HG02642 (cell line): ENCODE data around the gene POTEF.
"Not testable (repeated sequence)": the region's sequence is repeated elsewhere in the genome, so short reads cannot be mapped to it uniquely, and the experiment has no call there.

Experiments
- ATAC-seq: cut with Tn5 transposase; IDR thresholded peaks from one replicate; pipeline ENCODE4 v1.9.1; 2021; ENCODE audit warnings: mild to moderate bottlenecking; ENCODE audit not compliant: unreplicated experiment, poor library complexity

Gene POTEF

DNA sequence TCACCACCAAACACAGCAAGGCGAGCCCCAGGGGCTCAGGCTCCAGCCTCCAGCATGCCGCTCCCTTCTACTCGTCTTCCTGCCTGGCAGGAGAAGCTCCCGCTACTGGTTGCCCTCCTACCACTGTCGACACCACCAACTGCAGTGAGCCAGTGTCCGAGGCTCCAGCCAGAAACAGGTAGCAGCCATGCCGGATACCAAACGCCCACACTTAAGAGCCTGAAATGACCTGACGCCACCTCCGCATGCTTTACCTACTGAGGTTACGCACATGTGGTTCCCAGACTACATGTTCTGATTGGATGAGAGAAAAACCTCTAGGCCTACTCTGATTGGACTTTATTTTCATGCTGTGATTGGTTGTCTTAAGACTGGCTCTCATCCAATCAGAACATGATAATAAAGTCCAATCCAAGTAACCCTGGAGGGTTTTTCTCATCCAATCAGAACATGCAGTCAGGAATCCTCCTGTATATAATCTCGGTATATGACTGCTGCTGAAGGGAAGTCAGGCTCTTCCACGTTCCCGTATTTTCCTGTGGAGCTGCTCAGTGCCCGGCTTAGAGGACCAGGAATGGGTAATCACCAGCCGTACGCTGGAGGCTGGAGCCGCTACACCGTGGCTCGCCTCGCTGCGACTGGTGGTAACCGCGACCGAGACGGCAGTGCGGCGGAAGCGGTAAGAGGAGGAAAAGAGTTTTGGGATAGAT, at the start of gene POTEF:
Gene POTEF, minus strand, starts transcription at position 103 of the 710 bp plus-strand sequence. CDS start 8,707 bp downstream, outside the sequence.
- not testable (repeated sequence) for ATAC-seq

DNA sequence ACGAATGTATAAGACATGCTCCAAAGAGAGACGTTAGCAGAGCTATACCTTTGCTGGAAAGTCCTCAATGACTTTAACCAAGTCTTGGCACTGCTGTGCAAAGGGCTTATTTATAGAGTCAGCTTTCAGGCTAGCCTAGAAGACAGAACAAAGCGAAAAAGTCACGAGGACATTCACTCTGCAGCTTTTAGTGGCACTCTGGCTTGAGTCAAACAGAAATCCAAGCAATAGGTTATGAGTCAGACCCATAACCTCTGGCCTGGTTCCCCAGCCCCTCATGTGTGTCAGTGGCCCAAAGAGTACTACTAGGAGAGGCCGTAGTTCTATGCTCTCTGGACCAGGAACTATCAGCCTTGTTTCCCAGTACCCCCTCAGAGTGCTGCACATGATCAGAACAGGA, 45.8 kb upstream of the POTEF start:
- peak; percentile 58 for ATAC-seq

DNA sequence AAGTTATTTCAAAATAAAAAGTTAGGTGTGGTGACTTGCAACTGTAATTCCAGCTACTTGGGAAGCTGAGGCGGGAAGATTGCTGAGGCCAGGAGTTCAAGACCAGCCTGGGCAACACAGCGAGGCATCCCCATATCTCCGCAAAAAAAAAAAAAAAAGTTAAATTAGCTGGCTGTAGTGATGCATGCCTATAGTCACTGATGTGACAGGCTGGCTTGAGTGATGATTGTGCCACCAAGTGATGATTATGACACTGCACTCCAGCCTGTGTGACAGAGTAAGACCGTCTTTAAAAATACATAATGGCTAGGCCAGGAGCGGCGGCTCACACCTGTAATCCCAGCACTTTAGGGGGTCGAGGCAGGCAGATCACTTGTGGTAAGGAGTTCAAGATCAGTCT, 40.9 kb upstream of the POTEF start:
- ATAC-seq = no peak

DNA sequence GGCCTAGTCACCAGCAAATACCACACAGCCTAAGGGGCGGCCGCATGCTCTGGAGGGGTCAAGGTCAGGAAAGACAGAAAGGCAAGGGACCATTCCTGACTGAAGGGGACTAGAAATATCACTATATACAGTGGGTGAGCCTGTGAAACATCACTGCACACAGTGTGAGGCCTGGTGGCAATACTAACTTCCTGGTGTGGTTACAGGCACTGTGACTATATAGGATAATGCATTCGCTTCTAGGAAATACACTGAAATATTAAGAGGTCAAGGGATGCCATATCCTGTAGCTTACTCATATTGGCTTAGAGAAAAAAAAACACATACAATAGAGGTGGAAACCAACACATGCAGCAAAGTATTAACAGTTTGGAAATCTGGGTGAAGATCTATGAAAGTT, 40.1 kb upstream of the POTEF start:
- not testable (repeated sequence) for ATAC-seq

DNA sequence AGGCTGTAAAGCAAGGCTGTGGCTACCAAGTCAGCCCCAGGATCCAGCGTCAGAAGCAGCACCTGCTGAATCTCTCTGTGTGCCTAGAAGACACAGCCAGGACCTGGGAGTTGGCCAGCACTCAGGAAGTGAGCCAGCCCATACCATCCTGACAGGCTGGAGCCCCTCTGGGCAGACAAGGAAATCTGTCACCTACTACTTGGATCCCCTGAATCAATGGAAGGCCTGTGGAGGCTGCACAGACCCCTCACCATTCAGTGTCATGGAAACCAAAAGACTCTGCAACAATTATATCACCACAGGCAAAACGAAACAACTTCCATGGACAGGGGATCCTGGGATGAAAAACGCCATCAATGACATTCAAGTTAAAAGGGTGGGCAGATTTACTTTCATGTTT, 37.6 kb upstream of the POTEF start:
- ATAC-seq = not testable (repeated sequence)

DNA sequence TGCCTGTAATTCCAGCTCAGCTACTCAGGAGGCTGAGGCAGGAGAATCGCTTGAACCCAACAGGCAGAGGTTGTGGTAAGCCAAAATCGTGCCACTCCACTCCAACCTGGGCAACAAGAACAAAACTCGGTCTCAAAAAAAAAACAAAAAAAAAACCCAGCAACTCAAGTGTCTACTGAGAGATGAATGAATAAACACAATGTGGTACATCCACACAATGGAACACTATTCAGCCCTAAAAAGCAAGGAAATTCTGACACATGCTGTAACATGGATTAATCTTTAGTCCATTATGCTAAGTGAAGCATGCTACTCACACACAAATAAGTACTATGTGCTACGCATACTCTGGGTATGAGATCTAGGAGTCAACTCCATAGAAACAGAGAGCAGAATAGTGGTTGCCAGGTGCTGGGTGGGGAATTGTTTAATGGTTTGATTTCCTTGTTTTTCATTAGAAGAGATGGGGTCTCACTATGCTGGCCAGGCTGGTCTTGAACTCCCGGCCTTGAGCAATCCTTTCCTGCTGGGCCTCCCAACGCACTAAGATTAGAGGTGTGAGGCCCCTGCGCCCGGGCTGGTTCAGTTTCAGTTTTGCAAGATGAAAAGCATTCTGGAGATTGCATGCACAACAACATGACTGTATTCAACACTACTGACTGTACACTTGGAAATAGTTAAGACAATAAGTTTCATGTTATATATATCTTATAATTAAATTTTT, 36.4 kb upstream of the POTEF start:
- ATAC-seq = no peak

DNA sequence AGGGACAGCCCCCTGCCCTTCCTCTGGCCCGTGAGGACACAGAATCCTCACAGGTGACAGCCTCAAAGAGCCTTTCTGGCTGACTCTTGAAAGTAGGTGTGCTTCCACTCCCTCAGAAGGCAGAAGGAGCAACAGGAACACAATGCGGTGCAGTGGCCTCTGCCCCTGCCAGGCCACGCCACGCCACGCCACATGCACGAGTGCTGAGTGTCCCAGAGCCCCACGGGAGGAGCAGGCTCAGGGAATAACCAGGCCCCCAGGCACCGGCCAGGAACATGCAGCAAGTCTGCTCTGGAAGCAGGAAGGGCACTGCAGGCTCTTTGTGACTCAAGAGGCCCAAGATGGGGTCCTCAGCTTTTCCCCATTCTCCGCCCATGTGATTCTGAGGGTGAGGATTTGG, 33.9 kb upstream of the POTEF start:
- ATAC-seq = no peak

DNA sequence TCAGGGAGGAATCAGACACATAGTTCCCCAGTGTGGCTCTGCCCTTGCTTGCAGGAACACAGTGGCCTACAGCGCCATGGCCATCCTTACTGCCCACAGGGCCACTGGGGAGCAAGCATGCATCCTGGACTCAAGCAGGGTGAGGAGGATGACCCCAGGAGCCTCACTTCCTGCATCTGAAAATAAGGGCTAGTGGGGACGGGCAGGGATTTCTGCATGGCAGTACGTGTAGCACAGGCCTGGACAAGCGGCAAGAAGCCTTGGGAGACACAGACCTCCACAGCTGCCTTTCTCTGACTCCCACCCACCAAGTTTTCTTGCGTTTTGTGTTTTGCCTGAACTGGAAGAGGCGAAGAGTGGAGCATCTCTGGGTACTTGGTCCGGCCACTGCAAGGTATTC, 33.5 kb upstream of the POTEF start:
- not testable (repeated sequence) for ATAC-seq

DNA sequence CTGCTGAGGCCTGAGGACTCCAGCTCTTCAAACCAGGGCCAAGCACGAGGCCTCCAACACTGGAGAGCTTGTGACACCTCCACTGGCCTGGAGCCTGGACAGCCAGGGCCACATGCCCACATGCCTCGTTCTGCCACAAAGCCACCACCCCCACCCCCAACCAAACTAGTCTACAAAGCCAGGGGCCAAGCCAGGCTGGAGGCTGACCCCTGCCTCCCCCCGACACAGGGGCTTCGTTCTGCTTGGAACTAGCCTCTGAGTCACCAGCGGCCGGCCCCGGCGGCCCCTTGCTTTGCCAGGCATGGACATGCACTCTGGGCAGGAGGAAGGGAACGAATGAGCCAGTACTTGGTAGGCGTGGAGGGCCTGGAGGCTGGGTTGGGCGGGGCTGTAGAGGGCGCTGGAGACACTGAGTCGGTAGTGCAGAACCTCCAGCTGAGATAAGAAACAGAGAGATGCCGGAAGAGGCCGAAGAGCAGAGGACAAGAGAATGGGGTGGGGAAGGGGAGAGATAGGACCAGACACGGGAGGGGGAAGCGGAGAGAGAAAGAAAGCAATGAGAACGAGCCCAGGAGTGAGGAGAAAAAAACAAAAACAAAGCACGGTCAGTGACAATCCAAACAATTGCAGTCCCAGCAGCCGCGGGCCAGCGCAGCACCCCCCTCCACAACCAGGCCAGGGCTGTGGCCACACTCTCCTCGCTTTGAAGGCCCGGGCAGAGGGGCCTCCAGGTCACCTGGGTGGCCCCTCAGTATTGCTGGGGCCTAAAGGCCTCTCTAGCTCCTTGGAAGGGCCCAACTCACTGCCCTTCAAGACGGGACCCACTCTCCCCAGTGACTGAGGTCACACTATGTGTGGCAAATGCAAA, 32.0 kb upstream of the POTEF start:
- ATAC-seq = not testable (repeated sequence)

DNA sequence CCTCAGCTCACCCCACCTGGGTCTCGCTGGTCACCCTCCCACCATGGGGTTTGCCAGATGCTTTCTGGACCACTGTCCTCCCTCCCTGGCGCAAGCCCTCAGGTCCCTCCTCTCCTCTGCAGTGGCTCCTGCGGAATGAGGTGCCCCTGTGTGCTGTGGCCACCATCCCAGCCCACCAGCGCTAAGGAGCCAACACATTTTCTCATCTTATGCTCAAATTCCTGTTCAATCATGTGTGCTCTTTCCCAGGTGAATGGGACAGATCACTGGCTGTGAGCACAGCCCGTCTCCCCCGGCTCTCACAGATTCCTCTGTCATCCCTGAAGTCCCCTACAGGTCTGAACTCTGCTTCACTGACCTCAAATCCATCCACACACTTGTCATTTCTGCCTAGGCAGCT, 31.1 kb upstream of the POTEF start:
- ATAC-seq = no peak

DNA sequence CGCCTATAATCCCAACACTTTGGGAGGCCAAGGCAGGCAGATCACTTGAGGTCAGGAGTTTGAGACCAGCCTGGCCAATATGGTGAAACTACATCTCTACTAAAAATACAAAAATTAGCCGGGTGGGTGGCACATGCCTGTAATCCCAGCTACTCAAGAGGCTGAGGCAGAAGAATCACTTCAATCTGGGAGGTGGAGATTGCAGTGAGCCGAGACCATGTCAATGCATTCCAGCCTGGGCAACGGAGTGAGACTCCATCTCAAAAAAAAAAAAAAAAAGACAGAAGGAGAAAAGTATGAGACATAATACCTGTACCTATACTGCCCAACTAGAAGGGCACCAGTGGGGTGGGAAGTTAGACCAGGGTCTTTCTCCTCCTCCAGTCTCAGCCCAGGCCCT, 30.4 kb upstream of the POTEF start:
- ATAC-seq = not testable (repeated sequence)

DNA sequence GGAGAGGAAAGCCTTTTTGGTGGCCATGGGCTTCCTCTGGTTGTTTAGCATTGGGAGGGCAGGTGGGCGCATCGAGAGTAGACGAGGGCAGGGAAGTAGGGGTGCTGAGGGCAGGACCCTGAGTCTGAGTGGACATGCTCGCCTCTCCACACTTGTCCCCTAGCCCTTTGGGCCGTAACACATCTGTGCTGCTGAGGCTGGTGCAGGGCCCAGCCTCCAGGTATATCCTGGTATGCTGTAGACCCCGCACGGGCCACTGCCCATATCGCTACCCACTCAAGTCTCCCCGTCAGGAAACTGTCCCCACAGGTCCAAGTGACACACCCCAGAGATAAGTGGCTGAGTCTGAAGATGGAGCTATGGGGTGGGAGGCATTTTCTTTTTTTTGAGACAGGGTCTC, 29.6 kb upstream of the POTEF start:
- ATAC-seq = no peak

DNA sequence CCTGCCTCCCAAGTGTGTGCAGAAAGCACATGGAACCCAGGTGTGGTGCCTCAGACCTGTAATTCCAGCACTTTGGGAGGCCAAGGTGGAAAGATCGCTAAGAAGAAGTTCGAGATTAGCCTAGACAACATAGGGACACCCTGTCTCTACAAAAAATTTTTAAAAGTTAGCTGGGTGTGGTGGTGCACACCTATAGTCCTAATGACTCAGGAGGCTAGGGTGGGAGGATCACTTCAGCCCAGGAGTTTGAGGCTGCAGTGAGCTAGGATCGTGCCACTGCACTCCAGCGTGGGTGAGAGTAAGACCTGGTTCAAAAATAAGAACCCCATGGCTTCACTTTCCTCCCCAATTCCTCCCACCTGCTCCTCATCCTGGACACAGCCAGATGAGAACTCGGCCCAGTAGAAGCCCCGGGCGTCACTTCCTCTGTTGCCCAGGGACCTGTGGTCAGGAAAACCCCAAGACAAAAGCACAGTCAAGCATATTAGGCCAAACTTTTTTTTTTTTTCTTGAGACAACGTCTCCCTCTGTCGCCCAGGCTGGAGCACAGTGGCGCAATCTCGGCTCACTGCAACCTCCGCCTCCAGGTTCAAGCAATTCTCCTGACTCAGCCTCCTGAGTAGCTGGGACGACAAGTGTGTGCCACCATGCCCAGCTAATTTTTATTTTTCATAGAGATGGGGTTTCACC, 28.9 kb upstream of the POTEF start:
- peak; percentile 84 for ATAC-seq

DNA sequence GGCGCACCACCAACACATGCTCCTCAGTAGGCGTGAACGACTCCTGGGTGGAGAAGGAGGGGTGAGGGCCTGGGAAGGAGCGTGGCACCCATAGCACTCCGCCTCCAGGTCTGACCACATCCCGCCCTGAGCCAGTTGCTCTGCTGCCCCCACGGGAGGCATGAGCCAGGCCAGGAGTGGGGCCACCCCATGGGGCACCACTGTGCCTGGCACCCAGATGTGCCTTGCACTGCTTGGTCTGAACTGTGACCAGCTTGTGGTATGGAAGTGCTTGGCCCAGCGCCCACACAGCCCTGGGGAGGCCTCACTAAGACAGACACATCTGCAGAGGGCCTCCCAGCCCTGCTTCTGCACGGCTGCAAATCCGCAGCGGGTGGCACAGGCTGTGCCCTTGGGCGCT, 28.3 kb upstream of the POTEF start:
- ATAC-seq = peak; percentile 39

DNA sequence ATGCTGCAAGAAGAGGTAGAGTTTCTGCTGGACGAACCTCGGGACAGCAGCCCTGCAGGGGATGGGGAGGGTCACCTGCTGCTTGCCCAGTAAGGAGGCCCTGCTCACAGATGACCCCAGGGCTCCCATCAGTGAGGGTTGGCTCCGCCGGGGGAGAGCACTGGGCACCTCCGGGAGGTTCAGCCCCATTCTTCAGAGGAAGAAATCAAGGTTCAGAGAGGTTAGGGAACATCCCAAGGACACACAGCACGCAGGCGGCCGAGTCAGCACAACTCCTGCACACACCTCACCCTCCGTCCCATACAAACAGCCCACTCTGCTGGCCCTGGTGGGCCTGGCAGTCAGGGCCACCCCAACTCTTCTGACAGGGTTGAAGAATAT, 27.6 kb upstream of the POTEF start:
- no peak for ATAC-seq

DNA sequence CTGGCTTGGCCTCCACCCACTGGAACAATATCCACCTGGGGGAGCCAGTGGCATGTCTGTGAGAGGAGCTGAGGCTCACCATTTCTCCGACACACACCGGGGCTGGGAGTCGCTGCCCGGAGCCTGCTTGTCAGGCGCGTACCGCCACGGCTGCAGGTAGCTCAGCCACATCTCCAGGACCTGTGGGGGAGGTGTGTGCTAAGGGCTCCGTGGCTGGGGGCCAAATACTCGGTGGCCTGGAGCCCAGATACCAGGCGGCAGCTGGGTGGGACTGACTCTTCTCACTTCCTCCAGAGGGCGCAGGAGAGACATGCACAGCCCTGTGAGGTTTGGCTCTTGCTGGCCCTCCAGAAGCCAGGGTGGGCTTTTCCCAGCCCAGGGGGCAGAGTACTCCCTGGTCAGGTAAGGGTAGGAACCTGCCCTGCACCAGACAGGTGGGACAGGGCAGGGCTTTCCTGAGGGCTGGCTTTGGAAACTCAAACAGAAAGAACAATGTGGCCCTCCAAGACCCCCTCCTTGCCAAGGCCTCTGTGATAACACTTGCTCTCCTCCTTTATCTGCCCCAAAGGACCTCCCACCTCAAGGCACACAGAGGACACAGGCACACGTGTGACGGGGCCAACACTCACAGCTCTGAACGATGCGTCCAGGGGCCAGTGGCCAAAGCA, 27.1 kb upstream of the POTEF start:
- not testable (repeated sequence) for ATAC-seq

DNA sequence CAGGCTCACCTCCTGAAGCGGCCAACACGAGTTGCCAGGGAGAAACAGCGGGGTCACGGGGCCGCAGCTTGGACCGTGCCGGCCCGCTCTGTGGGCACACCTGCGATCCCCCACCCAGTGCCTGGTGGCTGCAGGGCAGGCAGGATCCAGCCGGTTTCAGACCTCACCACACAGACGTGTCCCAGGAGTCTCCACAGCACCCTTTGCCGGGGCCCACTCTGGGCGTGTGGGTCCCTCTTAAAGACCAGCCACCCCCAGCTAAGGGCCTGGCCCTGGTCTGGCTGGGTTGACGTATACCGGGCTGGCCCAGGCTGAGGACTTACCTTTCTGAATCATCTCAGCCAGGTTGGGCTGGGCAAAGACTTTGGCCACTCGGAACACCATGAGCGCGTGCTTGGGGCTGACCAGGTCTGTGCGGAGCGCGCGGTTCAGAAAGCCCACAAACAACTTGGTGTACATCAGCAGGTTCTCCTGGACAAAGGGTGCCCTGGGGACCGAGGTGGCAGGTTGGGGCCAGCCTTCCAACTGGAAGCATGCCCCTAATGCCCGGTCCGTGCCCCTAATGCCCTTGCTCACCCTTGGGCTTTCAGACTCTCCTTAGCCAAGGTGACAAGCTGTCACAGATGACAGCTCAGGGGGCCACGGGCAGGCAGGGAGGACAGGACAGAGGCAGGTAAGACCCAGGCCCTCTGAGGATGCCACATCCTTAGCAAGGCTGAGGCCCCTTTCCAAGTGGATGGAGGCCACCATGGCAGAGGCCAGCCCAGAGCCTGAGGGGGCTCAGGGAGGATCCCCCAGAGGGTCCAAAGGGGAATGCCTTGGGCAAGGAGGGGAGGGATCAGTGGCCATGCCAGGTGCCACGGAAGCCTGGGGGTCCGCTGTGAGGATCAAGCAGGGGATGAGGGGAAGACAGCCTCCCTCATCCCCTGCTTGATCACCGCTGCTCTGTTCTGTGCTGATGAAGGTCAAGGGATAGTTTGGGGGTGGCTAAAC, 26.0 kb upstream of the POTEF start:
- no peak for ATAC-seq

DNA sequence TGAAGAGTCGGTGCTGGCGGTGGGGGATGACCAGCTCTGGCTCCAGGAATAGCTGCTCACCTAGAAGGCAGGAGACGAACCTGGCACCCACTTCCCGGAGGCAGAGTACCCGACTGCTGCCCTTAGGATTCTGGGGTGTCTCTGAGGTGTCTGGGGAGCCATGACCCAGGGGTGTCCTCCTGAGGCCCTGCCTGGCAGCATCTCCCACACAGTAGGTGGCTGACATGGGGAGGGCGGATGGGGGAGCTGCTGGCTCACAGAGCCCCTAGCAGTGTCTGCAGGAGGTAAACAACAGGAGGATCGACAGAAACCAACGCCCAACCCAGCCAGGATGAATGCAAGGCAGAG, 25.4 kb upstream of the POTEF start:
- not testable (repeated sequence) for ATAC-seq
